Raji (cell line): ENCODE results near the gene EPHA4.

Experiments used
- POLR2A ChIP-seq: IDR thresholded peaks from 2 replicates; pipeline ENCODE4 v1.6.1; 2011; ENCODE audit warnings: low read depth, low read length, control low read depth; ENCODE audit not compliant: insufficient read depth

The EPHA4 gene

DNA sequence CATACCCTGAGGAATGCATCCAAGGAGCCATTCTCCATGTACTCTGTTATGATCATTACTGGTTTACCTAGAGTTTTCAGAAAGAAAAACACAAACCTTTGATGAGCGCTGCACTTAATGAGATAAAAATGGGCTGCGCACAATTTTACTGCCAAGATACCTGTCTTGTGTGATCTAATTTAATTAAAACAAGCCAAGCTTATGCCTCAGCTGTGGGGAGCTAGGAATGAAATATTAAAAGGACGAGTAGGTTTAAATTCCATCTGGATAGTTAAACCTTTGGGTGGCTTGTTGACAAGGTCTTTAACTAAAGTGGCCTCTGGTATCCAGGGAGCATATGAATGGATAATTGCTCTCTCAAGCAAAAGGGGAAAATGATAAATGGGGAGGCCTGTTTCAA is 135.0 kb downstream of the EPHA4 start:
- TF ChIP-seq POLR2A: no peak

DNA sequence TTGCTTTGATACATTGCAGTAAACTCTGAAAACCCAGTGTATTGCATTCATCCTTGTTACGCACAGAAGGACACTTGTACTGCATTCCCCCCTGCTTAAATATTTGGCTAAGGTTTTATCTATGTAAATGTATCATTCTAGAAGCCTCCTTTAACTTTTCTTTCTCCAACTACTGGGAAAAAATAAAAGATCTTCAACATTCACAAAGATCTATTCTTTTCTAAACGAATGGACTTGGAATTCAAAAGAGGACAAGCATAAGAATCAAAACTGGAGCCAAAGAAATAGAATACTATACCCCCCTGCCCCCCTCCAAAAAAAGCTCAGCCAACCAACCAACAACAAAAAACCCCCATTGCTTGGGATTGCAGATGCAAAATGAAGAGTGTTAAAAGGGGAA is 136.9 kb downstream of the EPHA4 start:
- no peak for TF ChIP-seq POLR2A

DNA sequence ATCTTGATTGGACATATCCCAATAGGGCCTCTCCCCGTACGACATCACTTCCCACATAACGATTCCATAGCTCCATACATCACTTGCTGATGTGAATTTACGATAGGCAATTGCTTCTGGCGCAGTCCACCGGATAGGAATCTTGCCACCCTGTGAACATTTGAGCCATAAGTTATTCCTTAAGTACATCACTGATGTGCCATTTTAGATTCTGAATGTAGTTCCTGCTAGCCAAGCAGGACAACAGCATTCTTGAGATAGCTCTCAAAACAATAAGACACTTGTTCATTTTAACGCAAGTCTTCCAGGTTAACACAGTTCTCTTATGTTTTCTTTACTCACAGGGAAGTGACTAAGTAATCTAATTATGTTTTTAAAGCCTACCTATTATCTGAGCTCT is 138.0 kb downstream of the EPHA4 start:
- no peak for TF ChIP-seq POLR2A

DNA sequence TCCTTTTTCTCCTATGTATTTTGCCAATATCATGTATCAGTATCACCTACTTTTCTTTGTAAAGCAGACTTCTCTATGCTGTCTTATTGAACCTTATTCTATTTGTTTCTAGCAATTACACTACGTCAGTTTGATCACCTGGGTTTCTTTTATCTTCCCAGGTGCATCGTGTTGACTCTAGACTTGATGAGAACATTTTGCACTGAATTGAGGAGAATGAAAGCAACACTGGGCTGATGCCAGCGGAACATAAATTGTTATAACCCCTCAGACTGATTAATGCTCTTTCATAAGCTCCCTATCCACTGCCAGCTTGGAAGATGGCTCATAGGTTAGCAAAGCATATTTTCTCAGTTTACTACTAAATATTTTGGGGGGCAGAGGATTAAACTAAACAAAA is 140.6 kb downstream of the EPHA4 start:
- TF ChIP-seq POLR2A: no peak

DNA sequence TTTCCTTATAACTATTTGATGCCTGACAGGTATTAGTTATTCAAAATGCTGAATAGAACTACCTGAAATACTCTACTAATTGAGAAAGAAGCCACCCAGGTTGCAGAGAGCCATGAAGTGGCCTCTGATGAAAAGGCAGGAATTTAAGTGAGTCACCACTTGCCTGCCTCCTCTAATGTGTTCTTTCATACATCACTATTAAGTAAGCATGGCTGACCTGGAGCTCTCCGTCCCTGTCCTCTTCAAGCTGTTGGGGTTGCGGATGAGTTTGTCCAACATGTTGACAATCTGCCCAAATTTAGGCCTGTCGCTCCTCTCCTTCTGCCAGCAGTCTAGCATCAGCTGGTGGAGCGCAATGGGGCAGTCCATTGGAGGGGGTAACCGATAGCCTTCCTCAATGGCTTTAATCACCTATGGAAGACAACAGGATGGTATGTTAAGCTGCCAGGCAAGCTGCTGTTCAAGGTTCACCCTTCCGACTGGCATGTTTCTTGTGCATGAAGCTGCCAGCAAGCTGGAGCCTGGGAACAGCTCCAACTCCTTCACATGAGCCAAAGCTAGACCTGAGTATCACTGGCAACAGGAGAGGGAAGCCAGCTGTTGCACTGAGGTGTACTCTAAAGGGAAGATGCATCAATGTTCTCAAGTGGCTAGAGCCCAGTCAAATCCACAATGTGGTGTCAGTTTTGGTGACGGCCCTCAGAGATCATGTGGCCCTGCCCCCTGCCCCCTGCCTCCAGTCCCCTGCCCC is 142.2 kb downstream of the EPHA4 start:
- TF ChIP-seq POLR2A: no peak

DNA sequence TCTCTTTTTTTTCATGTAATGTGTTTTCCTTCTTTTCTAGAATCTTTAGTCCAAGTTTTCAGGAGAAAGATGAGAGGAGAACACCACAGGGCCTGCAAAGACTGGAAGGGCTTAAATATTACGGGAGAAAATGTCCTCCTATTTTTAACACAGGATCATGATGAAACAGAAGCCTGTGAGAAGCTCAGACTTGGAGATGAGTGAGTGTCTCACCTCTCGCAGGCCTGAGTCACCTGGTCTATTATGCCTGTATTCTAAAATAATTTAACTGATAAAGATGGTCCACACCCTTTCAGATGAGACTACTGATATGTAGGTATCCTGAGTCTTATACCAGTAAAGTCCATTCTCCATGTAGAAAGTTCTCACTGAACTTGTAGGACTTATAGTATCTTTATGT is 143.2 kb downstream of the EPHA4 start:
- no peak for TF ChIP-seq POLR2A

DNA sequence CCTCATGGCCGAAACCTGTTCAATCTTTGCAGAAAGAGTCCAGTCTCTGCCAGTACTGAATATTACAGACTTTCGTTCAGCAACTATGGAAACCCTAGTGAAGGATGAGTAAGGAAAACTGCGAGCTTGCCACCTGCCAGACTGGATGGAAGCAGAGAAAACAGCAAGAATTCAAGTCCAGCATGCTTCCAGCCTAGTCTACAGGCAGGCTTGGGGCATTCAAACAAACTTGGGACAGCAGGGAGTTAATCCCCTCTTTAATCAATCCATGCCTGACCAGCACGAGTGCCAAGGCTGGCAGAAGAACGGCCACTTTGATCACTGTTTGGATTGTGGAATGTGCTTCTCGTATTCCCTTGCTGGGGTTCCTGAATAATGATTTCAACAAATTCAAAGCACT is 145.2 kb downstream of the EPHA4 start:
- TF ChIP-seq POLR2A: no peak

DNA sequence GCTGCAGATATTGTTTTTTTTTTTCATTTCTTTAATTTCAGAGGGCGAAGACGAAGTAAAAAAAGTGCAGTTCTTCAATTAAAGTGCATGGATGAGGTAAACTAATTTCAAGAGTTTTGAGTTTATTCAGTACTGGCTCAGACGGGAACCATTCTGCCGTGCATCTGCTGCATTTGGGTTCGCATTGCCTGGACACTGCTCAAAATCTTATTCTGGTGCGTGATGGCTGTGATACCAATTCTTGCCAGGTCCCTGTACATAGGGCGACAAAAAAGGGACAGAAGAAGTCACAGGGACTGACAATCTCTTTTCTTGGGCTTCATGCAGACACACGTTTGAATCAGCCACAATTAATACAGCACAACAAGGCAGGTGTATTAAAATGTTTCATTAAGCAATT is 146.2 kb downstream of the EPHA4 start:
- no peak for TF ChIP-seq POLR2A

DNA sequence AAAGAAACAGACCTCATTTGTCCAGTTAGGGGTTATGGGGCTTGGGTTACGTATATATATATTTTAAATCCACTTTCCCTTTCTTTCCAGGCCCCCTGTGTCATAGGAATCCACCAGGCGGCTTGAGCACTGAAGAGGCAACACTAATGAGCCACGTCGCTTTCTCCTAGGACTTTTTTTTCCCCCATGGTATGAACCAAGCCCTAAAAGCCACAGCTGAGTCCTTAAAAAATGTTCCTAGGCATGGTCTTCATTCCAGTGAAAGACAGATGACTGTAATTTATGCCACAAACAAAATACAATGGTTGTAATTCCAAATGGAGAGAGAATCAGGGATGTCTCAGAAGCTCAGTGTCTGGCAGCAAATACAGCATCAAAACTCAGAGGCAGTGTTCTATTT is 146.8 kb downstream of the EPHA4 start:
- no peak for TF ChIP-seq POLR2A

DNA sequence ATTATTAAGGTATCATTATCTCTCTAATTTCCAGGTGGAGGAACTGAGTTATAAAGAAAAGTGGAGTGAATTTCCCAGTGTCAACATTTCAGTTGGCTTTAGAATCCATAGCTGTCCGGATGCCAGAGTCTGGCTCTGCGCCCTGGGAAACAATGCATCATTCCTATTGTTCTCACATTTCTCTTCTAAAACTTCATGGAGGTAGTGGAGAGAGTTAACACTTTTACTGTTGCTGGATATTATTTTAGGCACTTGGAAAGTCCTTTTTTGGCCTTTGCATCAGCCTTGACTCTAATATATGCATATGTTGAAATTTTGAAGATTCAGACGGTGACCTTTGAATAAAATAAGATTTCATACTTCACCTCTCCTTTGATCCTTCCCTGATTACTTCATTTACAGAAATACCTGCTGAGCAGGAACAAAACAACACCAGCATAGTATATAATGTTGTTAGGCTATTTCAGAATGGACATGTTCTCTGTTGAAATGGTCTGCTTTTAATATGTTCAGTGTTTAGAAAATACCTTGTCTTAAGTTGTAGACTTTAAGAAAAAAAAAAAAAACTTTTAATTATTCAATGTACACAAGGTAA is 148.8 kb downstream of the EPHA4 start:
- no peak for TF ChIP-seq POLR2A

DNA sequence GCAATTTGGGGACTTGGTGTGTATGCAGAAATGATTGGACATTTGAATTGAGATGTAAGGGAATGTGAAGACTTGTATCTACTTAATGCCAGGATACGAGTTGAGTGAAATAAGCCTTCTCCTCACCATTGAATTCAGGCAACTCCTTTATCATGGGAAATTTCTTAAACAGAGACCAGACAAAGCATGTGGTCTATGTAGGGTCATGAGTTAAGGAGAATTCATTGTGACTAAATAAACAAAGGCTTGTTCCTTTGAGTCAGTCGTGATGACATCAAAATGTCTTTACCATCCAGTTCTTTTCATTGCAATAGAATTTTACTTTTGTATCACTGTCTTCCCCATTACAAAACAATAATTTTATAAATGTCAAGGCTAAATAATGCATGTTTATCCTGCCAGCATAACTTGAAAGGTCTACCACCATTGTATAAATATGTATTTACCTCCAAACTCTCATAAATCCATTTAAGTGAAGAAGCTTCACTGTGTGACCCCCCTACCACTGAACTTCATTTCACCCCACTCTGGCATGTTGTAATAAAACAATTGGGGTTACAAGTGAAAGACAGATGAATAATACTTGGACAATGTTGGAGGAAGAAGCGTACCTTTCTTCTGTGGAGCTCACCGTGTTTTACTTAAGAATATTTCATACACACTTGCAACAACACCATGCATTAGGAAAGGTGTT is 149.4 kb downstream of the EPHA4 start:
- TF ChIP-seq POLR2A: no peak

DNA sequence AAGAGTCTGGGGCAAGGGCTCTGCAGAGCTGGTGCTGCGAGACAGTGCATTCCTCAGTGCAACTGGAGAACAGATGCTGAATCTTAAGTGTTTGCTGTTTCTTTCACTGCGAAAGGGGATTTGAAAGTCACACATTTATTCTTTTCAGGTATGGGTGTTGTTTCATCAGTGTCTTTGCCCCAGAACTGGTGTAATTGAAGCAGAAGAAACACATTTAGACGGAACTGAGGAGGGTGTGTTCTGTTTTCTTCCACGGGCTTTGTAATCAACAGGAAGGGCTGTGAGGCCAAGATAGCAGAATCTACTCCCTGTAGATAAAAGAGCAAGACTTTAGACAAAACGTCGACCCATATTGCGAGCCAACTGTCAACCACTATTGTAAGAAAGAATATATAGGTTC is 151.9 kb downstream of the EPHA4 start:
- TF ChIP-seq POLR2A: no peak

DNA sequence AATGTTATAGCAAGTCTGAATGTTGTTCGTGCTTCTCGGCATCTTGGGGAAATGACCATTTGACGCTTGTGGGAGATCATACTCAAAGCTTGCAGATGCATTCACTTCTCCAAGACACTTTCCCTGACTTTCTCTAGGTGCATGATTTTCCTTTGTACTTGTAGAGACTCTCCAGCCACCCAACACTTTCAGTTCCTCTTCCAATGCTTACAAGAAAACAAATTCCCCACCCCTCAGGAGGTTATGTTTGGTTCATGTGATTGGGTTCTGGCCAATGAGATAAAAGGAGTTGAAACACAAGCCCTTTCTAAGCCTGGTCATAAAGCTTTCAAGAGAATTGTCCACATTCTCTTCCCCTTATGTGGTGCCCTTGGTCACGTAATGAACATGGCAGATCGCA is 156.3 kb downstream of the EPHA4 start:
- TF ChIP-seq POLR2A: no peak

DNA sequence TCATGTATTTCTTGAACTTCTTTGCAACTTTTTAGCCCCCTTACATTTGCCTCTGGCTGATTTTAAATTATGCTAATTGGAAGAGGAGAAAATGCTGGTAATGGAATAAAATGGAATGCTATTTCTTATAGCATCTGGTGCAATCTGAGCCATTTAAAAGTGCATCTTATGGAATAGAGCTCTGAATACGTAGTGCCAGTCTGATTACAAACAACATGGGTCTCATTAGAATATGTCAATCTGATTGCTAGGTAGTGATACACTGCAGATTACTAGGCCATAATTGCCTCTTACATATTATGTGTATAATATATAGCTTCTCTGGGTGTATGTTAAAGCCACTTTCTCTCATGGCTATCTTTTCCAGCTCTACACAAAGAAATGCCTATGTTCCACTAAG is 159.1 kb downstream of the EPHA4 start:
- TF ChIP-seq POLR2A: no peak

DNA sequence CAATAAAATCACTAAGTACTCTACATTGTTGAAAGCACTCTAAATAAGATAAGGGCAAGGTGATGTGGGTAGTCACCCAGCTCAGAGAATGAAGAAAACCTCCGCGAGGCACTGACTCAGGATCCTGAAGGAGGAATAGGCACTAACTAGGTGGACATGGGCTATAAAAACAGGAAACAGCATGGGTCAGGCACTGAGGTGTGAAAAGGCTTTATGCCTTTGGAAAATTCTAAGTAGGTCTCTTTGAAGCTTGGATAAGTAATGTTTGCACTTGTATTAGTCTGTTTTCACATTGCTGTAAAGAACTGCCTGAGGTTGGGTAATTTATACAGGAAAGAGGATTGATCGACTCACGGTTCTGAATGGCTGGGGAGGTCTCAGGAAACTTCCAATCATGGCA is 161.6 kb downstream of the EPHA4 start:
- TF ChIP-seq POLR2A: no peak

DNA sequence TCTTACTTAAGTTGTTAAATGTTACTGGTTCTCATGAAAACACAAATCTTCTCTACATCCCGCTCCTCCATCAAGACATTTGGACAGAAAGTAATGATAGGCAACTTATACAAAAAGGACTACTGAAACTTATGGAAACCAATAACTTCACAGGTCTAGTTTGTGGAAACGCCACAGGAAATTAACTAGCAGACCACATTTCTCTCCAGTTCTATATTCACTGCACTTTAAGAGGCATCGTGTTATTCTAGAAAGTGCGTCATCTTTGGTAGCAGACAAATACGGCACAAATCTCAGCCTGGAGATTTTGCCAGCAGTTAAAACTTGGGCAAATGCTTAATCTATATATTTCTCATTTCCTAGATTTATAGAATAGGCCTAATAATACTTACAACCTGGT is 164.3 kb downstream of the EPHA4 start:
- TF ChIP-seq POLR2A: no peak
